ENCODE data around the gene FAM193A.

DNA sequence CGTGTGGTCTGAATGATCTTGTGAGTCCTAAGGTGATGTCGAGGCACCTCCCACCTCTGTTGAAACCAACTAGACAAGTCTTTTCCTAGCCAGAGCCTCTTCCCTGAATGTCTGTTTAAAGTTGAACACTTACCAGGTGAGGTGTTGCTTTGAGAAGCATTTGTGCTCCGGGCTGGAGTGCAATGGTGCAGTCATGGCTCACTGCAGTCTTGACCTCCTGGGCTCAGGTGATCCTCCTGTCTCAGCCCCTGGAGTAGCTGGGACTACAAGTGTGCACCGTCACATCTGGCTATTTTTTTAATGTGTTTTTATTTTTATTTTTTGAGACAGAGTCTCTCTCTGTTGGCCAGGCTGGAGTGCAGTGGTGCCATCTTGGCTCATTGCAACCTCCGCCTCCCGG lies 49.5 kb upstream of the FAM193A start:
- TF ChIP-seq GATA3 (IDR thresholded peaks at IDR 0.05; ENCODE audit: low read depth, low read length) = no peak
- TF ChIP-seq GATA2 (IDR thresholded peaks at IDR 0.05; ENCODE audit: low read depth, low read length) = no peak

Data from SH-SY5Y (cell line).